ENCODE measurements around the gene SLCO1A2.
"Not testable (repeated sequence)": the region's sequence is repeated elsewhere in the genome, so short reads cannot be mapped to it uniquely, and the experiment has no call there.

SLCO1A2 gene

GRCh38 chr12:21369141-21369980, 34.6 kb upstream of the SLCO1A2 start:
- peaks cover 5% of the 10 kb centered on the region for H3K9me3 Mint-ChIP-seq
- no peaks in the 10 kb centered on the region for H3K27me3 Mint-ChIP-seq (ENCODE audit: low read depth, poor library complexity)
- DNase-seq = no peak
- no peak for TF ChIP-seq CTCF (IDR thresholded peaks at IDR 0.05)
- H3K27ac Mint-ChIP-seq = no peak overlapping the region
- no peaks in the 10 kb centered on the region for H3K36me3 Mint-ChIP-seq (ENCODE audit: low read depth)
- H3K4me3 Mint-ChIP-seq = no peak overlapping the region
- H3K4me1 Mint-ChIP-seq = no peaks in the 10 kb centered on the region

- H3K36me3 Mint-ChIP-seq (ENCODE audit: low read depth); H3K27me3 Mint-ChIP-seq (ENCODE audit: low read depth, poor library complexity); H3K4me3 Mint-ChIP-seq; H3K27ac Mint-ChIP-seq; H3K4me1 Mint-ChIP-seq; DNase-seq: not testable (repeated sequence)
- H3K9me3 Mint-ChIP-seq = peaks cover 39% of the 10 kb centered on the region
These were observed 25.9 kb upstream of the SLCO1A2 start for GRCh38 chr12:21360632-21361031.

- no peak for DNase-seq
- TF ChIP-seq CTCF (IDR thresholded peaks at IDR 0.05) = no peak
- Mint-ChIP-seq H3K4me1 (no peaks in the 10 kb centered on the region), H3K9me3 (peaks cover 2% of the 10 kb centered on the region), H3K36me3 (ENCODE audit: low read depth) (no peaks in the 10 kb centered on the region), H3K27ac (no peak overlapping the region), H3K4me3 (no peak overlapping the region), H3K27me3 (ENCODE audit: low read depth, poor library complexity) (no peaks in the 10 kb centered on the region)
These were observed 19.9 kb upstream of the SLCO1A2 start for GRCh38 chr12:21354641-21355040.

GRCh38 chr12:21353948-21354347, 19.2 kb upstream of the SLCO1A2 start:
- Mint-ChIP-seq H3K27ac (no peak overlapping the region), H3K9me3 (peaks cover under 1% of the 10 kb centered on the region), H3K4me1 (no peaks in the 10 kb centered on the region), H3K4me3 (no peak overlapping the region), H3K27me3 (ENCODE audit: low read depth, poor library complexity) (no peaks in the 10 kb centered on the region), H3K36me3 (ENCODE audit: low read depth) (no peaks in the 10 kb centered on the region)
- DNase-seq = no peak
- no peak for TF ChIP-seq CTCF (IDR thresholded peaks at IDR 0.05)

GRCh38 chr12:21353487-21353886, 18.8 kb upstream of the SLCO1A2 start:
- TF ChIP-seq CTCF (IDR thresholded peaks at IDR 0.05) = no peak
- Mint-ChIP-seq H3K27me3 (ENCODE audit: low read depth, poor library complexity) (no peaks in the 10 kb centered on the region), H3K27ac (no peak overlapping the region), H3K9me3 (no peaks in the 10 kb centered on the region), H3K36me3 (ENCODE audit: low read depth) (no peaks in the 10 kb centered on the region), H3K4me3 (no peak overlapping the region), H3K4me1 (no peaks in the 10 kb centered on the region)
- no peak for DNase-seq

GRCh38 chr12:21350975-21351374, 16.3 kb upstream of the SLCO1A2 start:
- Mint-ChIP-seq H3K27ac (no peak overlapping the region), H3K4me3 (no peak overlapping the region)

More at GRCh38 chr12:21350975-21351374, 16.3 kb upstream of the SLCO1A2 start:
- DNase-seq = no peak
- TF ChIP-seq CTCF (IDR thresholded peaks at IDR 0.05) = no peak
- H3K36me3 Mint-ChIP-seq (ENCODE audit: low read depth) = no peaks in the 10 kb centered on the region
- H3K9me3 Mint-ChIP-seq = no peaks in the 10 kb centered on the region
- H3K27me3 Mint-ChIP-seq (ENCODE audit: low read depth, poor library complexity) = no peaks in the 10 kb centered on the region
- H3K4me1 Mint-ChIP-seq = no peaks in the 10 kb centered on the region

Measured in nephron progenitor cell (in vitro differentiated cells).